K562 (cell line): ENCODE results near the gene METTL22. TPM values are rescaled to one million over a fixed set of nuclear protein-coding genes. Genes with fewer than 3 reads are reported as not detected.

Experiments
- ATAC-seq: fragments of 200-7000 bp; cut with Tn5 transposase; 3 replicates; pipeline ENCODE4 v1.9.1; 2020; ENCODE audit warnings: moderate library complexity
- BruUV-seq: library from RNA; stranded (reverse); fragments of 400-500 nt; replicated peaks from 2 replicates; lab custom pipeline; 2021; lab: Mats Ljungman, UMichigan
- CTCF ChIA-PET: fragments of 300-600 bp; formaldehyde crosslinking; extraction: SDS; loops from one replicate; lab custom pipeline; 2021; ENCODE audit warnings: low intra/inter-chr PET ratio; lab: Yijun Ruan, JAX
- POLR2A ChIA-PET: fragments of 300-600, 350-650 bp; sonication (Branson Sonifier 250); formaldehyde crosslinking; extraction: SDS; loops from one replicate; lab custom pipeline; 2021; ENCODE audit warnings: antibody characterized with exemption, inconsistent platforms; lab: Yijun Ruan, JAX
- DNase-seq, 4 experiments: peaks; one replicate each; pipeline versions ENCODE4 v3.0.0 to v3.0.0-alpha.2; 2011 to 2018; ENCODE audit warnings: low spot score in 3 of 4, mixed read lengths in 3 of 4; ENCODE audit errors: extremely low read depth in 1 of 4
- FAIRE-seq: peaks from 2 replicates; lab custom pipeline; 2011; peaks lifted over from hg19 to GRCh38; lab: Jason Lieb, UNC
- H2AFZ ChIP-seq: 2 replicates; pipeline ENCODE4 v1.6.0; 2011; ENCODE audit warnings: low read depth, low read length, control low read depth, inconsistent platforms
- H3K27ac ChIP-seq: fragments of 200-600 bp; 3 replicates; pipeline ENCODE4 v1.8.0; 2011; ENCODE audit warnings: low read depth, mild to moderate bottlenecking, control low read depth, inconsistent platforms, low read length, moderate library complexity, mixed read lengths; ENCODE audit errors: extremely low read depth
- H3K27me3 ChIP-seq, 2 experiments: fragments of 300-600 bp in 1 of 2; 2 replicates in 1 of 2; 3 replicates in 1 of 2; pipeline versions ENCODE4 v1.6.0 to v1.8.0; 2011; ENCODE audit warnings: inconsistent platforms in 2 of 2, low read length in 2 of 2, mild to moderate bottlenecking in 1 of 2, mixed read lengths in 1 of 2, moderate library complexity in 1 of 2; ENCODE audit not compliant: control insufficient read depth in 2 of 2, insufficient read depth in 2 of 2
- H3K36me3 ChIP-seq: fragments of 300-600 bp; 3 replicates; pipeline ENCODE4 v1.8.0; 2011; ENCODE audit warnings: mild to moderate bottlenecking, low read length, inconsistent platforms; ENCODE audit not compliant: control insufficient read depth, insufficient read depth
- H3K4me1 ChIP-seq, 2 experiments: fragments of 200-600 bp in 1 of 2; replicated peaks in 1 of 2; 2 replicates in 1 of 2; 3 replicates in 1 of 2; pipeline versions ENCODE4 v1.5.1 to v1.8.0; 2011; ENCODE audit warnings: inconsistent platforms in 2 of 2, low read length in 2 of 2, mild to moderate bottlenecking in 1 of 2, mixed read lengths in 1 of 2, moderate library complexity in 1 of 2; ENCODE audit not compliant: control insufficient read depth in 2 of 2, insufficient read depth in 2 of 2
- H3K4me2 ChIP-seq: 2 replicates; pipeline ENCODE4 v1.6.1; 2011; ENCODE audit warnings: low read length, control low read depth, inconsistent platforms, mixed read lengths; ENCODE audit not compliant: insufficient read depth
- H3K4me3 ChIP-seq: fragments of 200-600 bp; sonication (generic), shearing (Covaris generic); 2 replicates; pipeline ENCODE4 v1.5.1; 2016; ENCODE audit warnings: control low read depth, inconsistent platforms
- H3K79me2 ChIP-seq: fragments of 200-600 bp; 3 replicates; pipeline ENCODE4 v1.8.0; 2011; ENCODE audit warnings: low read length, inconsistent platforms; ENCODE audit not compliant: control insufficient read depth, insufficient read depth
- H3K9ac ChIP-seq, 2 experiments: 2 replicates each; pipeline versions ENCODE4 v1.6.0 to v1.6.1; 2011; ENCODE audit warnings: low read depth in 2 of 2, low read length in 2 of 2, control low read depth in 1 of 2, inconsistent platforms in 1 of 2, mild to moderate bottlenecking in 1 of 2, mixed read lengths in 1 of 2; ENCODE audit not compliant: insufficient read depth in 1 of 2
- H3K9me1 ChIP-seq: one replicate; pipeline ENCODE4 v1.6.0; 2011; ENCODE audit warnings: inconsistent platforms, mild to moderate bottlenecking, low read length, moderate library complexity; ENCODE audit not compliant: control insufficient read depth, insufficient read depth
- H3K9me3 ChIP-seq: replicated peaks from 2 replicates; pipeline ENCODE4 v1.5.1; 2011; ENCODE audit warnings: low read depth, low read length, inconsistent platforms; ENCODE audit not compliant: control insufficient read depth, insufficient read depth
- H4K20me1 ChIP-seq: replicated peaks from 2 replicates; pipeline ENCODE4 v1.6.1; 2011; ENCODE audit warnings: low read length, inconsistent platforms, mixed read lengths; ENCODE audit not compliant: control insufficient read depth, insufficient read depth
- CBX2 ChIP-seq: fragments of 200-600 bp; sonication (generic); IDR thresholded peaks from one replicate; pipeline ENCODE4 v1.6.1; 2012; ENCODE audit warnings: mild to moderate bottlenecking, low read length, inconsistent platforms; ENCODE audit not compliant: insufficient read depth, poor library complexity, severe bottlenecking
- CCNT2 ChIP-seq: IDR thresholded peaks from 2 replicates; pipeline ENCODE4 v1.6.1; 2011; ENCODE audit warnings: borderline replicate concordance, low read depth, mild to moderate bottlenecking, moderate library complexity, mixed read lengths, low read length; ENCODE audit not compliant: insufficient read length; ENCODE audit errors: extremely low read depth
- MAZ ChIP-seq, 2 experiments: fragments of 450-650 bp in 1 of 2; sonication (generic) in 1 of 2; formaldehyde crosslinking; IDR thresholded peaks in 1 of 2; conservative IDR thresholded peaks in 1 of 2; 2 replicates each; pipeline versions ENCODE4 v1.4.0 to v1.5.0; 2020; ENCODE audit warnings: mild to moderate bottlenecking in 1 of 2, missing genetic modification reagents in 1 of 2
- NR3C1 ChIP-seq: sonication (generic); formaldehyde crosslinking; IDR thresholded peaks from 2 replicates; pipeline ENCODE4 v1.8.1; 2022; ENCODE audit warnings: missing genetic modification reagents
- NRF1 ChIP-seq, 2 experiments: fragments of 450-650 bp; IDR thresholded peaks in 1 of 2; conservative IDR thresholded peaks in 1 of 2; 2 replicates each; pipeline ENCODE4 v1.6.1; 2014; ENCODE audit warnings: mild to moderate bottlenecking in 2 of 2
- POLR3G ChIP-seq: IDR thresholded peaks from 2 replicates; pipeline ENCODE4 v1.6.1; 2011; ENCODE audit not compliant: insufficient read length, insufficient replicate concordance; ENCODE audit errors: extremely low read depth
- PRDM10 ChIP-seq: fragments of 450-650 bp; IDR thresholded peaks from 2 replicates; pipeline ENCODE4 v1.6.1; 2018; ENCODE audit not compliant: partially characterized antibody
- SP2 ChIP-seq: IDR thresholded peaks from 2 replicates; pipeline ENCODE4 v1.6.1; 2011; ENCODE audit warnings: mild to moderate bottlenecking, low read depth, low read length, moderate library complexity; ENCODE audit not compliant: poor library complexity, severe bottlenecking; ENCODE audit errors: extremely low read depth
- VEZF1 ChIP-seq: fragments of 200-800 bp; sonication (Bioruptor generic); IDR thresholded peaks from 2 replicates; pipeline ENCODE4 v1.6.1; 2017; ENCODE audit warnings: missing genetic modification characterization, missing compliant biosample characterization
- ZBTB17 ChIP-seq: fragments of 450-650 bp; formaldehyde crosslinking; IDR thresholded peaks from 2 replicates; pipeline ENCODE4 v1.4.0; 2020; ENCODE audit warnings: mild to moderate bottlenecking
- ZNF644 ChIP-seq: fragments of 200-800 bp; sonication (Bioruptor generic); IDR thresholded peaks from 2 replicates; pipeline ENCODE4 v1.6.1; 2016; ENCODE audit warnings: low read depth, missing genetic modification characterization, missing compliant biosample characterization
- ZNF696 ChIP-seq: fragments of 250-450 bp; sonication (Bioruptor Pico); conservative IDR thresholded peaks from 2 replicates; pipeline ENCODE4 v1.4.0; 2020; ENCODE audit warnings: mild to moderate bottlenecking, moderate library complexity
- ZNF740 ChIP-seq, 3 experiments: fragments of 200-800 bp in 1 of 3; sonication (Bioruptor generic) in 1 of 3; sonication (generic) in 1 of 3; formaldehyde crosslinking in 1 of 3; IDR thresholded peaks; 2 replicates each; pipeline versions ENCODE4 v1.6.1 to v1.8.0; 2016 to 2022; ENCODE audit warnings: mild to moderate bottlenecking in 2 of 3, missing compliant biosample characterization in 2 of 3, missing genetic modification characterization in 2 of 3, missing genetic modification reagents in 1 of 3
- ZNF75A ChIP-seq: fragments of 450-650 bp; formaldehyde crosslinking; IDR thresholded peaks from 2 replicates; pipeline ENCODE4 v1.4.0; 2020; ENCODE audit warnings: mild to moderate bottlenecking
- WGBS: fragments of 100-300 bp; shearing (Covaris generic); methylation state at CpG from one replicate; pipeline ENCODE4 v1.1.6; 2016; ENCODE audit warnings: low coverage, mixed read lengths; ENCODE audit not compliant: insufficient coverage; ENCODE audit errors: missing lambda C conversion rate; 5-methylcytosine and 5-hydroxymethylcytosine counted together
- in situ Hi-C: fragments of 300-500 bp; cut with MboI; formaldehyde crosslinking; loops from 4 replicates; pipeline ENCODE4 v1.15.0; 2018; ENCODE audit warnings: inconsistent platforms, mixed read lengths
- intact Hi-C: fragments of 100-400 bp; cut with micrococcal nuclease; formaldehyde crosslinking; loops from 2 replicates; pipeline ENCODE4 v1.14.2; 2022
- polyA plus RNA-seq, 8 experiments: library from polyadenylated mRNA; depleted of rRNA in 4 of 8; stranded (reverse) in 5 of 8; unstranded in 3 of 8; fragments of >200 nt; fragmentation: Nextera tagmentation in 2 of 8; fragmentation: Illumina TruSeq in 1 of 8; extraction: Ambion mirVana in 2 of 8; extraction: Trizol in 1 of 8; gene quantifications; 2 replicates each; pipeline versions ENCODE4 v1.2.1 to v1.2.3, GENCODE V29; 2011 to 2014; ENCODE audit warnings: inconsistent platforms in 1 of 8, missing spikeins in 1 of 8
- total RNA-seq, 7 experiments: library from RNA; depleted of rRNA in 6 of 7; stranded (reverse); fragments of >200 nt in 6 of 7; fragmentation: Illumina TruSeq in 2 of 7; extraction: Trizol in 2 of 7; gene quantifications; 2 replicates each; pipeline versions ENCODE4 v1.2.1 to v1.2.3, GENCODE V29; 2011 to 2021; ENCODE audit warnings: low replicate concordance in 1 of 7

METTL22 gene
- total and polyA plus RNA-seq, 9 of the 15 experiments (the other 6 are each of a cell fraction or from before 2014, with no cell fraction given), result 6.9 to 33.2 (median 18.5) TPM

- no peak within 1 kb of the TSS for H3K27ac ChIP-seq
- H3K79me2 ChIP-seq, result no peaks in the 10 kb centered on the region
- H3K4me2 ChIP-seq, result peak within 1 kb of the TSS; percentile 76
- BruUV-seq, result no TSS peak
- peaks cover 0 to 12% of the 10 kb centered on the region in 2 experiments; a peak in 4 of 5 replicates for H3K4me1 ChIP-seq
- H3K9me3 ChIP-seq, result no peaks in the 10 kb centered on the region; the same call in 1 of the 2 replicates
- ChIA-PET CTCF (no interaction called here), POLR2A (interaction anchor here (0.6 to 0.7 kb wide), 4 partner anchors 12 to 548 kb away, joined by 3 read pairs; no protein-coding TSS in a partner anchor)
- peaks cover 18% of the 10 kb centered on the region for H4K20me1 ChIP-seq
- peak; percentile 100 for ATAC-seq
- in situ Hi-C loops, result no loop called here
- intact Hi-C loops, result no loop called here
- H3K9ac ChIP-seq, result 0 out of 4 replicates have a peak within 1 kb of the TSS, but pooled peaks of 1 of the 2 experiments have one; percentile 52
- FAIRE-seq, result peak; percentile 49
- peak within 1 kb of the TSS; percentile 79 for H2AFZ ChIP-seq
- H3K36me3 ChIP-seq, result no peaks in the 10 kb centered on the region
- H3K9me1 ChIP-seq, result no peaks in the 10 kb centered on the region
- 6% methylated on average over 32 of the region's 49 CpGs for WGBS
- DNase-seq, result peak; percentile 82 to 99 (median 98)
- H3K4me3 ChIP-seq, result peak within 1 kb of the TSS; percentile 30
- peaks cover 20 to 28% of the 10 kb centered on the region in 2 experiments; a peak in 4 of 5 replicates for H3K27me3 ChIP-seq
- TF ChIP-seq ZNF696 (CRISPR knock-in tag), result no peak
- peak; percentile 20 for TF ChIP-seq CCNT2
- no peak for TF ChIP-seq ZNF75A (CRISPR knock-in tag)
- TF ChIP-seq CBX2, result no peak
- no peak for TF ChIP-seq NR3C1 (CRISPR knock-in tag)
- TF ChIP-seq PRDM10, result peak; percentile 27
- TF ChIP-seq SP2, result peak; percentile 37
- TF ChIP-seq ZBTB17 (CRISPR knock-in tag), result peak; percentile 75
- peak; percentile 85 for TF ChIP-seq VEZF1 (CRISPR knock-in tag)
- peak; percentile 29 to 64; a peak in 1 of 4 replicates for TF ChIP-seq MAZ (CRISPR knock-in tag; conservative IDR thresholded peaks at IDR 0.05 in 1 of 2, IDR thresholded peaks at IDR 0.05 in 1 of 2)
- TF ChIP-seq POLR3G, result no peak
- TF ChIP-seq ZNF740 (CRISPR knock-in tag; IDR thresholded peaks at IDR 0.05), result no peak
- TF ChIP-seq ZNF740 (tag; IDR thresholded peaks at IDR 0.05), result no peak
- no peak for TF ChIP-seq ZNF644 (tag)
- 0 out of 4 replicates have a peak, but pooled peaks of 1 of the 2 experiments have one; percentile 35 for TF ChIP-seq NRF1 (conservative IDR thresholded peaks at IDR 0.05 in 1 of 2, IDR thresholded peaks at IDR 0.05 in 1 of 2)
These were observed 53.0 kb downstream of the METTL22 start, which contains the start of gene ABAT for GRCh38 chr16:8674413-8675022. Gene ABAT (plus strand): TSS chr16:8674617. CDS start chr16:8735740, 61,123 bp downstream.
